HEK293 (cell line): ENCODE data around the gene AMPH.

Source experiments
- ZNF624 ChIP-seq: fragments of 450-650 bp; formaldehyde crosslinking; IDR thresholded peaks from 2 replicates; pipeline ENCODE4 v1.5.1; 2017; ENCODE audit warnings: missing biosample characterization, missing genetic modification characterization
- TF ChIP-seq, protein P1 (sequence below): fragments of 450-650 bp; formaldehyde crosslinking; IDR thresholded peaks from 2 replicates; pipeline ENCODE4 v1.5.1; 2016; ENCODE audit warnings: missing biosample characterization, missing genetic modification characterization
- TF ChIP-seq, protein P2 (sequence below): fragments of 450-650 bp; formaldehyde crosslinking; IDR thresholded peaks from 2 replicates; pipeline ENCODE4 v1.5.1; 2016; ENCODE audit warnings: missing biosample characterization, missing genetic modification characterization

DNA sequence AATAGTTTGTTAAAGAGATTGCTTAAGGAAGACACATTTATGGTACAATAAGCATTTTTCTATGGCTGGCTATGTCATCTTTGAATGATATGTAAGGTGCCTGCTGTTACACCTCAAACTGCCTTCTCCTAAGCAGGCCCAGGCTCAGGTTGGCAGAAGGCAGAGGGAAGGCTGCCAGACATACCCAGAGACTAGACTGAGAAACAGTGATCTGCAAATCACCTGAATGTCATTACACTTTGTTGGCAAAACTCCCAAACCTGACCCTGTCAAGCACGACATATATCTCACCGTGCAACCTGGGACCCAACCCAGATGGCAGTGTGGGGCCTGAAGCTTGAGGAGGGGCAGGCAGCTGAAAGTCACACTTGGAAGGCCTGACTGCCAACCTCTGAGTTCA lies 221.1 kb downstream of the AMPH start:
- TF ChIP-seq, protein P1, sequence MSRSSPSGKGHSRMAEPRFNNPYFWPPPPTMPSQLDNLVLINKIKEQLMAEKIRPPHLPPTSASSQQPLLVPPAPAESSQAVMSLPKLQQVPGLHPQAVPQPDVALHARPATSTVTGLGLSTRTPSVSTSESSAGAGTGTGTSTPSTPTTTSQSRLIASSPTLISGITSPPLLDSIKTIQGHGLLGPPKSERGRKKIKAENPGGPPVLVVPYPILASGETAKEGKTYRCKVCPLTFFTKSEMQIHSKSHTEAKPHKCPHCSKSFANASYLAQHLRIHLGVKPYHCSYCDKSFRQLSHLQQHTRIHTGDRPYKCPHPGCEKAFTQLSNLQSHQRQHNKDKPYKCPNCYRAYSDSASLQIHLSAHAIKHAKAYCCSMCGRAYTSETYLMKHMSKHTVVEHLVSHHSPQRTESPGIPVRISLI: no peak
- no peak for TF ChIP-seq ZNF624
- TF ChIP-seq, protein P2, sequence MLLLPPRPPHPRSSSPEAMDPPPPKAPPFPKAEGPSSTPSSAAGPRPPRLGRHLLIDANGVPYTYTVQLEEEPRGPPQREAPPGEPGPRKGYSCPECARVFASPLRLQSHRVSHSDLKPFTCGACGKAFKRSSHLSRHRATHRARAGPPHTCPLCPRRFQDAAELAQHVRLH: no peak
